HEK293 (cell line): ENCODE data around the gene LRP5.

Source experiments
- ZNF121 ChIP-seq: fragments of 450-650 bp; formaldehyde crosslinking; IDR thresholded peaks from 2 replicates; pipeline ENCODE4 v1.5.1; 2016; ENCODE audit warnings: missing biosample characterization, missing genetic modification characterization
- ZNF146 ChIP-seq: fragments of 450-650 bp; formaldehyde crosslinking; IDR thresholded peaks from 2 replicates; pipeline ENCODE4 v1.5.1; 2016; ENCODE audit warnings: missing biosample characterization, missing genetic modification characterization
- ZNF2 ChIP-seq: fragments of 450-650 bp; formaldehyde crosslinking; IDR thresholded peaks from 2 replicates; pipeline ENCODE4 v1.5.1; 2016; ENCODE audit warnings: missing biosample characterization, missing genetic modification characterization
- ZNF274 ChIP-seq, 2 experiments: fragments of 200-500 bp in 1 of 2; fragments of 450-650 bp in 1 of 2; sonication (Bioruptor generic) in 1 of 2; formaldehyde crosslinking in 1 of 2; IDR thresholded peaks; 2 replicates each; pipeline versions ENCODE4 v1.5.1 to v1.6.1; 2014 to 2016; ENCODE audit warnings: borderline replicate concordance in 1 of 2, inconsistent platforms in 1 of 2, low read length in 1 of 2, missing biosample characterization in 1 of 2, missing genetic modification characterization in 1 of 2
- ZNF558 ChIP-seq: fragments of 450-650 bp; formaldehyde crosslinking; IDR thresholded peaks from 2 replicates; pipeline ENCODE4 v1.5.1; 2016; ENCODE audit warnings: missing biosample characterization, missing genetic modification characterization
- TF ChIP-seq, protein P1 (sequence below): fragments of 450-650 bp; IDR thresholded peaks from 2 replicates; pipeline ENCODE4 v1.5.1; 2018; ENCODE audit warnings: missing biosample characterization, mild to moderate bottlenecking, missing genetic modification characterization
- TF ChIP-seq, protein P2 (sequence below): fragments of 450-650 bp; formaldehyde crosslinking; IDR thresholded peaks from 2 replicates; pipeline ENCODE4 v1.5.1; 2016; ENCODE audit warnings: missing biosample characterization, missing genetic modification characterization
- TF ChIP-seq, protein P3 (sequence below): fragments of 450-650 bp; formaldehyde crosslinking; IDR thresholded peaks from 2 replicates; pipeline ENCODE4 v1.5.1; 2016; ENCODE audit warnings: missing biosample characterization, missing genetic modification characterization
- TF ChIP-seq, protein P4 (sequence below): fragments of 450-650 bp; formaldehyde crosslinking; IDR thresholded peaks from 2 replicates; pipeline ENCODE4 v1.5.1; 2017; ENCODE audit warnings: missing biosample characterization, missing genetic modification characterization
- TF ChIP-seq, protein P5 (sequence below): fragments of 450-650 bp; formaldehyde crosslinking; IDR thresholded peaks from 2 replicates; pipeline ENCODE4 v1.5.1; 2016; ENCODE audit warnings: missing biosample characterization, missing genetic modification characterization, low read depth
- TF ChIP-seq, protein P6 (sequence below): fragments of 450-650 bp; formaldehyde crosslinking; IDR thresholded peaks from 2 replicates; pipeline ENCODE4 v1.5.1; 2016; ENCODE audit warnings: missing biosample characterization, missing genetic modification characterization

DNA sequence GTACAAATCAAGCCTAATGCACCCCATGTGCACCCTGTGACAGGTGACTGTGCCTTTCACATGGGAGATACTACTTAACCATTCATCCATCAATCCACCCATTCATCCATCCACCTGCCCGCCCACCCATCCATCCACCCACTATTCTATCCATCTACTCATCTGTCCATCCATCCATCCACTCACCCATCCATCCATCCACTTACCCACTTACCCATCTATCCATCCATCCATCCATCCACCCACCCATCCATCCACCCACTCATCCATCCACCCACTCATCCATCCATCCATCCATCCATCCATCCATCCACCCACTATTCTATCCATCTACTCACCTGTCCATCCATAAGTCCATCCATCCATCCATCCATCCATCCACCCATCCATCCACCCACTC is 48.1 kb upstream of the LRP5 start:
- TF ChIP-seq, protein P1, sequence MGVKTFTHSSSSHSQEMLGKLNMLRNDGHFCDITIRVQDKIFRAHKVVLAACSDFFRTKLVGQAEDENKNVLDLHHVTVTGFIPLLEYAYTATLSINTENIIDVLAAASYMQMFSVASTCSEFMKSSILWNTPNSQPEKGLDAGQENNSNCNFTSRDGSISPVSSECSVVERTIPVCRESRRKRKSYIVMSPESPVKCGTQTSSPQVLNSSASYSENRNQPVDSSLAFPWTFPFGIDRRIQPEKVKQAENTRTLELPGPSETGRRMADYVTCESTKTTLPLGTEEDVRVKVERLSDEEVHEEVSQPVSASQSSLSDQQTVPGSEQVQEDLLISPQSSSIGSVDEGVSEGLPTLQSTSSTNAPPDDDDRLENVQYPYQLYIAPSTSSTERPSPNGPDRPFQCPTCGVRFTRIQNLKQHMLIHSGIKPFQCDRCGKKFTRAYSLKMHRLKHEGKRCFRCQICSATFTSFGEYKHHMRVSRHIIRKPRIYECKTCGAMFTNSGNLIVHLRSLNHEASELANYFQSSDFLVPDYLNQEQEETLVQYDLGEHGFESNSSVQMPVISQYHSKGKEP (tag by site-specific recombination), result no peak
- TF ChIP-seq, protein P2, sequence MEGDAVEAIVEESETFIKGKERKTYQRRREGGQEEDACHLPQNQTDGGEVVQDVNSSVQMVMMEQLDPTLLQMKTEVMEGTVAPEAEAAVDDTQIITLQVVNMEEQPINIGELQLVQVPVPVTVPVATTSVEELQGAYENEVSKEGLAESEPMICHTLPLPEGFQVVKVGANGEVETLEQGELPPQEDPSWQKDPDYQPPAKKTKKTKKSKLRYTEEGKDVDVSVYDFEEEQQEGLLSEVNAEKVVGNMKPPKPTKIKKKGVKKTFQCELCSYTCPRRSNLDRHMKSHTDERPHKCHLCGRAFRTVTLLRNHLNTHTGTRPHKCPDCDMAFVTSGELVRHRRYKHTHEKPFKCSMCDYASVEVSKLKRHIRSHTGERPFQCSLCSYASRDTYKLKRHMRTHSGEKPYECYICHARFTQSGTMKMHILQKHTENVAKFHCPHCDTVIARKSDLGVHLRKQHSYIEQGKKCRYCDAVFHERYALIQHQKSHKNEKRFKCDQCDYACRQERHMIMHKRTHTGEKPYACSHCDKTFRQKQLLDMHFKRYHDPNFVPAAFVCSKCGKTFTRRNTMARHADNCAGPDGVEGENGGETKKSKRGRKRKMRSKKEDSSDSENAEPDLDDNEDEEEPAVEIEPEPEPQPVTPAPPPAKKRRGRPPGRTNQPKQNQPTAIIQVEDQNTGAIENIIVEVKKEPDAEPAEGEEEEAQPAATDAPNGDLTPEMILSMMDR, result no peak
- TF ChIP-seq, protein P3, sequence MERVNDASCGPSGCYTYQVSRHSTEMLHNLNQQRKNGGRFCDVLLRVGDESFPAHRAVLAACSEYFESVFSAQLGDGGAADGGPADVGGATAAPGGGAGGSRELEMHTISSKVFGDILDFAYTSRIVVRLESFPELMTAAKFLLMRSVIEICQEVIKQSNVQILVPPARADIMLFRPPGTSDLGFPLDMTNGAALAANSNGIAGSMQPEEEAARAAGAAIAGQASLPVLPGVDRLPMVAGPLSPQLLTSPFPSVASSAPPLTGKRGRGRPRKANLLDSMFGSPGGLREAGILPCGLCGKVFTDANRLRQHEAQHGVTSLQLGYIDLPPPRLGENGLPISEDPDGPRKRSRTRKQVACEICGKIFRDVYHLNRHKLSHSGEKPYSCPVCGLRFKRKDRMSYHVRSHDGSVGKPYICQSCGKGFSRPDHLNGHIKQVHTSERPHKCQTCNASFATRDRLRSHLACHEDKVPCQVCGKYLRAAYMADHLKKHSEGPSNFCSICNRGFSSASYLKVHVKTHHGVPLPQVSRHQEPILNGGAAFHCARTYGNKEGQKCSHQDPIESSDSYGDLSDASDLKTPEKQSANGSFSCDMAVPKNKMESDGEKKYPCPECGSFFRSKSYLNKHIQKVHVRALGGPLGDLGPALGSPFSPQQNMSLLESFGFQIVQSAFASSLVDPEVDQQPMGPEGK, result no peak
- TF ChIP-seq ZNF146 (no peak), ZNF558 (no peak), ZNF274 (IDR thresholded peaks at IDR 0.05; ENCODE audit: low read length) (no peak), ZNF274 (tag by site-specific recombination; IDR thresholded peaks at IDR 0.05; ENCODE audit: borderline replicate concordance) (no peak), ZNF121 (tag by site-specific recombination) (no peak), ZNF2 (tag by site-specific recombination) (no peak)
- TF ChIP-seq, protein P4, sequence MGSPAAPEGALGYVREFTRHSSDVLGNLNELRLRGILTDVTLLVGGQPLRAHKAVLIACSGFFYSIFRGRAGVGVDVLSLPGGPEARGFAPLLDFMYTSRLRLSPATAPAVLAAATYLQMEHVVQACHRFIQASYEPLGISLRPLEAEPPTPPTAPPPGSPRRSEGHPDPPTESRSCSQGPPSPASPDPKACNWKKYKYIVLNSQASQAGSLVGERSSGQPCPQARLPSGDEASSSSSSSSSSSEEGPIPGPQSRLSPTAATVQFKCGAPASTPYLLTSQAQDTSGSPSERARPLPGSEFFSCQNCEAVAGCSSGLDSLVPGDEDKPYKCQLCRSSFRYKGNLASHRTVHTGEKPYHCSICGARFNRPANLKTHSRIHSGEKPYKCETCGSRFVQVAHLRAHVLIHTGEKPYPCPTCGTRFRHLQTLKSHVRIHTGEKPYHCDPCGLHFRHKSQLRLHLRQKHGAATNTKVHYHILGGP (tag by site-specific recombination), result no peak
- TF ChIP-seq, protein P5, sequence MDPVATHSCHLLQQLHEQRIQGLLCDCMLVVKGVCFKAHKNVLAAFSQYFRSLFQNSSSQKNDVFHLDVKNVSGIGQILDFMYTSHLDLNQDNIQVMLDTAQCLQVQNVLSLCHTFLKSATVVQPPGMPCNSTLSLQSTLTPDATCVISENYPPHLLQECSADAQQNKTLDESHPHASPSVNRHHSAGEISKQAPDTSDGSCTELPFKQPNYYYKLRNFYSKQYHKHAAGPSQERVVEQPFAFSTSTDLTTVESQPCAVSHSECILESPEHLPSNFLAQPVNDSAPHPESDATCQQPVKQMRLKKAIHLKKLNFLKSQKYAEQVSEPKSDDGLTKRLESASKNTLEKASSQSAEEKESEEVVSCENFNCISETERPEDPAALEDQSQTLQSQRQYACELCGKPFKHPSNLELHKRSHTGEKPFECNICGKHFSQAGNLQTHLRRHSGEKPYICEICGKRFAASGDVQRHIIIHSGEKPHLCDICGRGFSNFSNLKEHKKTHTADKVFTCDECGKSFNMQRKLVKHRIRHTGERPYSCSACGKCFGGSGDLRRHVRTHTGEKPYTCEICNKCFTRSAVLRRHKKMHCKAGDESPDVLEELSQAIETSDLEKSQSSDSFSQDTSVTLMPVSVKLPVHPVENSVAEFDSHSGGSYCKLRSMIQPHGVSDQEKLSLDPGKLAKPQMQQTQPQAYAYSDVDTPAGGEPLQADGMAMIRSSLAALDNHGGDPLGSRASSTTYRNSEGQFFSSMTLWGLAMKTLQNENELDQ, result no peak
- TF ChIP-seq, protein P6, sequence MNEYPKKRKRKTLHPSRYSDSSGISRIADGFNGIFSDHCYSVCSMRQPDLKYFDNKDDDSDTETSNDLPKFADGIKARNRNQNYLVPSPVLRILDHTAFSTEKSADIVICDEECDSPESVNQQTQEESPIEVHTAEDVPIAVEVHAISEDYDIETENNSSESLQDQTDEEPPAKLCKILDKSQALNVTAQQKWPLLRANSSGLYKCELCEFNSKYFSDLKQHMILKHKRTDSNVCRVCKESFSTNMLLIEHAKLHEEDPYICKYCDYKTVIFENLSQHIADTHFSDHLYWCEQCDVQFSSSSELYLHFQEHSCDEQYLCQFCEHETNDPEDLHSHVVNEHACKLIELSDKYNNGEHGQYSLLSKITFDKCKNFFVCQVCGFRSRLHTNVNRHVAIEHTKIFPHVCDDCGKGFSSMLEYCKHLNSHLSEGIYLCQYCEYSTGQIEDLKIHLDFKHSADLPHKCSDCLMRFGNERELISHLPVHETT (tag by site-specific recombination), result no peak
